ENCODE data around the gene VAMP5. TPM values are rescaled to one million over a fixed set of nuclear protein-coding genes. Genes with fewer than 3 reads are reported as not detected.
"Not testable (repeated sequence)": the region's sequence is repeated elsewhere in the genome, so short reads cannot be mapped to it uniquely, and the experiment has no call there.

The VAMP5 gene
- total RNA-seq, 1 donor from 2014 or later: 25.0 TPM

DNA sequence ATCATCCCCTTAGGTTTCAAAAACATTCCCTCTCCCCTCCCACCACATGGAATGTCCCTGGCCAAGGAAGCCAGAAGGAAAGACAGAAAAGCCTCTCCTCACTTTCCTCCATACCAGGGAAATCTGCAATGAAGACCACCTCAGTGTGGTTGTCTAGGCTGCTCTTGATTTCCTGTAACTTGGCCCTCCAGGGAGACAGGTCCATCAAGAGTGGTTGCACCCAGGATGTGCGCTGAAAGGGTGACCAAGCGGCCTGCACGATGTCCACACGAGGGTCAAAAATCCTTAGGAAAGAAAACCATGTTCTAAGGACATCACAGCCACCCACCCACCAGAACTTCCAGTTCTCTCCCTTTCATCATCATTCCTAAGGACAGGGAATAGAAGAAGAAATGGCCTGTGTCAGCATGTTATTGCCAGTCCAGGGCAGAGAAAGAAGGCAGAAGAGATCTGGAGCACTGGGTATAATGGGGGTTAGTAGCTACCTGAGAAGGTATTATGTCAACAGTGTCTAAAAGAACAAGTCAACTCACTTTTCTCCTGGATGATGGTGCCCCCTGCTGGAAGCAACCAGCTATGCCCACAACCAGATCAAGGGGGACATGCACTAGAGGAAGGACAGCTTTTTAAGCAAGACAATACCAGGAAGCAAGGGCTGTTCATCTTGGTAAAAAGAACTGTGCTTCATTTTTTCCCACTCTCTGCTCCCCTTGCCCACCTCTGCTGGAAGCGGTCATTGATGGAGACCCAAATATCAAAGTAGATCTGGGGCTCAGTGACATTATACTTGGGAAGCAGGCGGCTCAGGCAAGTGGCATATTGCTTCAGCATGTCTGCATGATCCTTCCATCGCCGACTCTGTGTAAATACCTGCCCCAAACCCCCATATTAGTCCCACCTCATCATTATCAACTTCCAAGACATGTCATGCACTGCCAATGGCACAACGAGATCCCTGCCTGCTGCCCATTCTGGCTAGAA lies 32.2 kb upstream of the VAMP5 start:
- DNase-seq (ENCODE audit: low read depth): no peak
- peak; percentile 90 for TF ChIP-seq CTCF (conservative IDR thresholded peaks at IDR 0.05; ENCODE audit: low read depth, low read length)
- H3K4me3 ChIP-seq (ENCODE audit: low read depth, low read length): no peak overlapping the region

DNA sequence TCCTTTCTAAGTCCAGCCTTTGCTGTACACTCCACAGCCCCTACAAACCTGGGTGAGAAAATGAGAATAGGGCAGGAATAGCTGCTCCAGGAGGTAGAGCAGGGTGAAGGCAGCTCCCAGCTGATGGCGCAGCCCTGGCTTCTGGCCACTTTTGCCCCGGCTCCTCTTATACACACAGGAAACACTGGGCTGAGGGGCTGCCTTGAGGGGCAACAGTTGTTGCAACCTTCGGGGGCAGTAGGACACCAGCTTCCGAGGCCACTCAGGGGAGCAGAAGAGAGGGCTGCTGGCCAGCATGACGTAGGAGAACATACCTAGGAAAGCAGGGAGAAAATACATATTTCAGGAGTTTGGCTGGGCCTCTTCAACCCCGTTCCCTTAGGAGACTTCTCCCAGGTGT lies 31.0 kb upstream of the VAMP5 start:
- TF ChIP-seq CTCF (conservative IDR thresholded peaks at IDR 0.05; ENCODE audit: low read depth, low read length): no peak
- no peak for DNase-seq (ENCODE audit: low read depth)
- no peak overlapping the region for H3K4me3 ChIP-seq (ENCODE audit: low read depth, low read length)

DNA sequence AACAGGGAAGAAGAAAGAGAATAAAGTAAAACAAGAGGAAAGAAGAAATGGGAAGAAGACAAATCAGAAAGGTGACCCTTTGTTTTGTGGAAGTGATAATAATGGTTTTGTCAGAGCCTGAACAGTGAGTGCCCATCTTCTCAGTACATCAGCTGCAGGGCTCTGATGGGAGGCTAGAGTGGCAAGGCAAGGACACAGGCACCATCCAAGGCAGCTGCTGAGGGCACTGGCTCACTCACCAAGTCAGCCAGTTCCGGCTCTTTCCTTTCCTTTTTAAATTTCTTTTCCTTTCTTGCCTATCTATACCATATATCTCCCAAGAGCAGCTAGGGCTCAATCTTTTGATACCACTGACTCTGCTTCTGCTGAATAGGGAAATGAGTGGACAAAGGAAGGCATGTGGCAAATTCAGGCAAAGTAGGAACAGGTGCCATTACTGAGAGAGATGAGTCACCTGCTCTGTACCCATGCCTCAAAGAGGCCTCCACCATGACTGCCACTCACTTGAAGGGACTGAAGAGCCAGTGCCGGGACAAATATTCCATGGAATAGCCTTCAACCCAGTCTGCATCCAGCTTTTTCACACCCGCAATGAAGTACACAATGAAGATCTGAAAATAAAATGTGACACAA lies 29.1 kb upstream of the VAMP5 start:
- TF ChIP-seq CTCF (conservative IDR thresholded peaks at IDR 0.05; ENCODE audit: low read depth, low read length): no peak
- DNase-seq (ENCODE audit: low read depth): no peak

DNA sequence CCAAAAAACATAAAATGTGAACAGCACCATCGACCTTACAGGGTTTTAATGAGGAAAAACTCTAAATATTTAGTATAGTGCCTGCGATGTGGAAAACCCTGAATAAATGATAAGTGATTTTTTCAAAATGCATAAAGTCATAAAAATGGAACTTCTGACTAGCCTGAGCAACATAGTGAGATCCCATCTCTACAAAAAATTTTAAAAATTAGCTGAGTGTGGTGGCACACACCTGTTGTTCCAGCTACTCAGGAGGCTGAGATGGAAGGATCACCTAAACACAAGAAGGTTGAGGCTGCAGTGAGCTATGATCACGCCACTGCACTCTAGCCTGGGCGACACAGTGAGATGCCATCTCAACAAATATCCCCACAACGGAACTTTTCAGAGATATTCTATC lies 27.1 kb upstream of the VAMP5 start:
- no peak overlapping the region for H3K4me3 ChIP-seq (ENCODE audit: low read depth, low read length)
- DNase-seq (ENCODE audit: low read depth): no peak
- TF ChIP-seq CTCF (conservative IDR thresholded peaks at IDR 0.05; ENCODE audit: low read depth, low read length): no peak

More for the DNA sequence above, 29.1 kb upstream of the VAMP5 start:
- H3K4me3 ChIP-seq (ENCODE audit: low read depth, low read length): no peak overlapping the region

GRCh38 chr2:85558160-85558559 lies 26.1 kb upstream of the VAMP5 start:
- TF ChIP-seq CTCF (conservative IDR thresholded peaks at IDR 0.05; ENCODE audit: low read depth, low read length): no peak
- DNase-seq (ENCODE audit: low read depth): no peak
- no peak overlapping the region for H3K4me3 ChIP-seq (ENCODE audit: low read depth, low read length)

DNA sequence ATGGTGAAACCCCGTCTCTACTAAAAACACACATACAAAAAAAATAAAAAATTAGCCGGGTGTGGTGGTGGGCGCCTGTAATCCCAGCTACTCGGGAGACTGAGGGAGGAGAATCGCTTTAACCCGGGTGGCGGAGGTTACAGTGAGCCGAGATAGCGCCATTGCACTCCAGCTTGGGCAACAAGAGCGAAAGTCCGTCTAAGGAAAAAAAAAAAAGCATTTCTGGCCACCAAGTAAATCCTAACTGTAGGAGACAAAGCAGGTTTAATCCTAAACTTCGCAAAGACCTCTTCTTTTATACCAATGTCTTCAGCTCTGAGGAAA lies 23.9 kb upstream of the VAMP5 start:
- H3K4me3 ChIP-seq (ENCODE audit: low read depth, low read length): peak overlapping the region; percentile 90
- not testable (repeated sequence) for DNase-seq (ENCODE audit: low read depth)

- no peak for TF ChIP-seq CTCF (conservative IDR thresholded peaks at IDR 0.05; ENCODE audit: low read depth, low read length)
- H3K4me3 ChIP-seq (ENCODE audit: low read depth, low read length): peak overlapping the region; percentile 90
- no peak for DNase-seq (ENCODE audit: low read depth)
Measured at GRCh38 chr2:85560812-85561279, 23.4 kb upstream of the VAMP5 start.
